Renal pelvis (tissue), 4 donors: ENCODE data around the gene DIAPH3. TPM values are rescaled to one million over a fixed set of nuclear protein-coding genes. Genes with fewer than 3 reads are reported as not detected.

Experiments
- DNase-seq: peaks from one replicate; pipeline ENCODE4 v3.0.0-alpha.2; 2013
- polyA plus RNA-seq, 3 donors: library from polyadenylated mRNA; unstranded; fragments of 120-200 nt; gene quantifications; one replicate each; pipeline ENCODE4 v1.2.1, GENCODE V29; 2013; ENCODE audit not compliant: insufficient read length in 3 of 3

DIAPH3 gene
- polyA plus RNA-seq, 3 donors: 11.5 to 12.9 (median 11.6) TPM

DNA sequence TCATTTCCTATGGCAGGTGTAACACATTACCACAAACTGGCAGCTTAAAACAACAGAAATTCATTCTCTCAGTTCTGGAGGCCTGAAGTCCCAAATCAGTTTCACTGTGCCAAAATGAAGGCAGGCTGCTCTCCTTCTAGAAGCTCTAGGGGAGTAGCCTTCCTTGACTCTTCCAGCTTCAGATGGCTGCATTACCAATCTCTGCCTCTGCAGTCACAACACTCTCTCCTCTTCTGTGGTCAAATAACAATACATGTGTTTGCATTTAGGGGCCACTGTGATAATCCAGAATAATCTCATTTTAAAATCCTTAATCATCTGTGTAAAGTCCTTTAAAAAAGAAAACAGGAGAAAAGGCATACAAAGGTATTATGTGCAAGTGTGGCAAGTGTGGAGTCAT, 7.8 kb downstream of the DIAPH3 start:
- no peak for DNase-seq

DNA sequence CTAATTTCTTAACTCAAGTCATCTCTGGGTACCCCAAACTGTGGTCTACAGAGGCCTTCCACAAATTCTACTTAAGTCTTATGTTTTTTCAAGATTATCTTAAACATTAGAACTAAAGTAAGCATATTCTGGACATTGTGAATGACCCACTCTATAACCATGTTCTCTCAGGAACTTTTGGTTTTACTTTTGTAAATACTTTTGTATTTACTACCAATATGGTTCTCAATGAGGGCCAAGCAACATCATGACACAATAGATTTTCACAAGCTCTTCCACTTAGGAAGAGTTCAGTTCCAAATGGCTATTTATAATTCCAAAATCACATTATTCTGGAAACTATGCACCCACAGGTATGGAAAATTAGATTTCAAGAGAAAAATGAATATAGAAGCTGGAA, 10.8 kb downstream of the DIAPH3 start:
- no peak for DNase-seq

DNA sequence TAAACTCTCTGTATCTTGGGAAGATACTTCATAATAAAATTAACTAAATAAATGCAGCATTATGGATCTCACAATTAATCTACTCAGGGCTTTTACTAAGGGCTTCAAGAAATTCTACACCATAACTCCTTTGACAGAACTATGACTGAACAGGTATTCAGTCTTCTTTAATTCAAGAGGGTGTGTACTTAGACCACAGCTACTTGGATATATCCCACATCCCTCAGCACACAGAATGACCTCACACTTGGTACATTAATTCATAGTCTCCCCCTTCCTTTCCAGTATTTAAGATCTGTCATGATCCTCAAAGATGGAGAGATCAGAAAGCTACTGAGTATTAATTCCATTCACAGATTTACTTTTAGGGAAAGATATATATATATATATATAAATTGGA, 11.6 kb downstream of the DIAPH3 start:
- DNase-seq: no peak

DNA sequence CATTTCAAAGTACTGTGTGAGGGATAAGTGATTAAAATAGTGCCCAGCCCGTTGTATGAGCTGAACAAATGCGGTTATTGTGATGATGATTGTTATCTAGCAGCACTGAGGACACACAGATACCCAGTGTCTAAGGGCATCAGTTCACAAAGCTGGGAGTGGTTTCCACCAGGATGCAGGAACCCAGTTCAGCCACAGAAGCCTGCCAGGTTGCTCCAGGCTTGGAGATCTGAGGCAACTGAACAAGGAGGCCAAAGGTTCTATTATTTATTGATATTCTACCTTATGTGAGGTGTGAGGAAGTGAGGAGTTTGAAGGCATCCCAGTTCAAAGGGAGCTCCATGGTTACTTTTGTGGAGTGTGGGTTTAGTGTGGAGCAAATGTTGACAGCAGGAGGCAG, 13.2 kb downstream of the DIAPH3 start:
- no peak for DNase-seq

DNA sequence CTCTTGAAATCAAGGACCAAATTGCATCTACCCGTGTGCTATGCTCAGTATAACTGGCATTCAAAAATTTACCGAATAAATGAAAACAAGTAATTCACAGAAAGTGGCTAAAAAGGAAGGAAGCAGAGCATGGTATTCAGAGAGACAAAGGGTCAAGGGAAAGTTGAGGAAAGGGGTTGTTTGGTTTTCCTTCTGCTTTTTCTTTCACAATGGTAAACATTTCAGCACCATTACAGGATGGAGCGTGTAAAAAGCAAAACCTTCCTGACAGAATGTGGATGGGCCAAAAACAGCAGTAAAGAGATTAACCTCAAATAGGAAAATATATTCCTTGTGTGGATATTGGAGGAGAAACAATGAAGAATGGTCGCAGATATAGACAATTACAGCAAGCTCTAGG, 14.8 kb downstream of the DIAPH3 start:
- no peak for DNase-seq

DNA sequence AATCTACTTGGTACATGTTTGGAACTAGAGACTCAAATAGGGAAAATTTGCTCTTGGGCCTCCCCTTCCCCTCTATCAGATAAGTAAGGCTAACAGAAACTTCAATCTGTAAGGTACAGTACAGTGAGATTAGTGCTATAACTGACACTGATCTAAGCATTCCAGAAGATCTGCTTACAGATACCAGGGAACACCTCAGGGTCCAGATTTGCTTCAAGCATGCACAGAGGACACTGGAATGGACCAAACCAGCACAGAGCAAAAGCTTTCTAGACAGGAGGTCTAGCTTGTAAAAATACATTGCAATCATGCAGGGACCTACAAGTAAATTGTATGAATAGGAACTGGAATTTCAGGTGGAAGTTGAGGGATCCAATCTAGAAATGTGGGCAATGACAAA, 16.4 kb downstream of the DIAPH3 start:
- no peak for DNase-seq

DNA sequence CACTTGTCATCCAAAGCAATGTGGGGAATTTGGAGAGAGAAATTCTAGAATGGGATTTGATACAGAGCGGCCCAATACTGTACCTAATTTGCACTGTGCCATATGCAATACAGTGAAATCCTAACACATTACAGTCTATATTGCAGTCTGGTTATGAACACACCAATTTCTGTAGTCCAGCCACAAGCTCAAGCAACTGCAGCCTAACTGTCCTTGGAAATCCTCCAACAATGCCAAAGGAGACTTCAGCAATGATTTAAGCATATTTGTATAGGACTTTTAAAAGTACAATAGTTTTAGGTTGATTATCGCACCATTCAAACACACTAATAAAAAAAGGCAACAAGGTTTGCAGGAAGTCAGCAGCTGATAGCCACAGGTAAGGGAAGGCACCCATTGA, 17.3 kb downstream of the DIAPH3 start:
- DNase-seq: no peak

DNA sequence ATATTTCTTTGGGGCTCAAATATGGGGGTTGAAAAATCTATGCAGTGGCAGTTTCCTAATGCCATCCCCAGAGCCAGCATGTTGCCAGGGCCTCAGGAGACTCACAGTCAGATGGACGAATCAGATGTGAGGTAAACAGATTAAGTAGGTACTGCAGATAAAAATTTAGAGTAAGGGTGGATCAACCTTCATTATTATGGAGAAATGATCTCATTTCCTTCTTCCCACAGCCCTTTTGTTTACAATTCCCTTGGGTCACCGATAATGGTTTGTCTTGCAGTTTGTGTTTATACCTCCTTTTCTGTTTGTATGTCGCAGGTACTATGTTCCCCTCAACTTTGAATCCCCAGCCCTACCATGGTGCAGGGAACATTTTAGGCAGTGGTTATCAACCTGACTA, 20.0 kb downstream of the DIAPH3 start:
- DNase-seq: no peak

DNA sequence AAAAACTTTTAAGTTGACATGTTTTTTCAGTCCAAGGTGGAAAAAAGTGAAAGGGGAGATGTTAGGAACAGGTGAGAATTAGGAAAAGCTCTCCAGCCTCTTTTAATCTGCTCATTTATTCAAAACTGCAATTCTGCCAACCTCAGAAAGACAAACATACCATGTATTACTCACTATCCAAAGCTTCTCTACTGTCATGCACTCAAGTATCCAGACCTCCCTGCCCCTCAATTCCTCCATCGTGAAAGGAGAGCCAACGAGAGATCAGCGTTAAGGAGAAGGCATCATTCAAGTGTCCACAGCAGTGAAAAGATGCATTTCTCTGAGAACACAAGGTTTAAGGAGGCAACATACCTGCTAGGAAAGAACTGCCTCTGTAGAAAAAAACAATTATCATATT, 24.5 kb downstream of the DIAPH3 start:
- DNase-seq: no peak

DNA sequence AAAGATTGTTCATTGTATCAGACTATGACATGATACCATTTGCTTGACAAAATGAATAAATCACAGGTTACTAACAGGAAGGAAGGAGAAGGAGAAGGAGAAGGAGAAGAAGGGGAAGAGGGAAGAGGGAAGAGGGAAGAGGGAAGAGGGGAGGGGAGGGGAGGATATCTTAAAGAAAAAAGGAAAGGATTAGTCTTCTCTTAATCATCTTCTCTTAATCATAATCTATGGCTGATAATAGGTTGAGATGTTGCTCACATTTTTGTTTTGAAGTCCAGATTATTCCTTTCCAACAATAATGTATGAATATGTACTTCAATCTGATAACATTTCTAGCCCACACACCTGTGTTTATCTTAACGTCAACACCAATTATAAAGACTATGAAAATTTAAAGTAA, 25.1 kb downstream of the DIAPH3 start:
- no peak for DNase-seq

DNA sequence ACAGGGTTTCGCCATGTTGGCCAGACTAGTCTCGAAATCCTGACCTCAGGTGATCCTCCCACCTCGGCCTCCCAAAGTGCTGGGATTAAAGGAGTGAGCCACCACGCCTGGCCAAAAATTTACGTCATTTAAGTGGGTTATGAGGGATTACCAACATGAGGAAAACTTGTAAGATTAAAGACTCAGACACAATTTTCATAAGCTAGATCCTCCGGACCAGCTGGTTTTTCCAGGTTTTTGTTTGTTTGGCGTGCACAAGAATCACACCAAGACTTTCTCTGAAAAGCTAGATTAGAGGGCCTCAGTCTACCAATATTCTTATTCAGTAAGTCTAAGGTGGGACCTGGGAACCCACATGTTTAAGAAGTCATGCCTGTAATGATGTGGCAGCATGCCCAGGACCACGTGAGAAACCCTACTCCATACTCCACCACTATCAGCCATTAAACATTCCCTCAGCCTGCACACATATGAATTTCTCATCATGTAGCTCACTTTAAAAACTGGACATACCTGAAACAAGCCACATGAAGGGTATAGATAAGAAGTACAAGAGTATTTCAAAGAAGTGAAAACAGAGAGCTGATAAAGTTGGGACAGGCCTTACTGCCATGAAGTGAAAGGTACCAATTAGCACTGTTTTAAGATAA, 25.7 kb downstream of the DIAPH3 start:
- no peak for DNase-seq

DNA sequence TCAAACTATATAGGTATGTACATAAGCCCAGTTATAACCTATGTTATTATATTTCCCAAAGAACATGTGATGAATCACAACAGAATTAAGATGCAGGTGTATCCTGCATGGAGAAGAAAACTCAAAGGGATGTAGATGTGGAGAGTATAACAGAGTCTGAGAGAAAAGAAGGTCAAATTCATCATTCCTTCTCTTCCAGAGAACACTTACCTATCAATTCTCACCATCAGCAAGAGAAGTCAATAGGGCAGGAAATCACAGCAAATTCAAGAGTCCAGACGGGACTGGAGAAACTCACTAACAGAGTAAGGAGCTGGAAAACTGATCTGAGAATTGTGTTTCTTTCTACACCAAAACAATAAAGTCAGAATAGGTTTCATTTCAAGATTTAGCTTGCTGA, 28.4 kb downstream of the DIAPH3 start:
- DNase-seq: no peak

DNA sequence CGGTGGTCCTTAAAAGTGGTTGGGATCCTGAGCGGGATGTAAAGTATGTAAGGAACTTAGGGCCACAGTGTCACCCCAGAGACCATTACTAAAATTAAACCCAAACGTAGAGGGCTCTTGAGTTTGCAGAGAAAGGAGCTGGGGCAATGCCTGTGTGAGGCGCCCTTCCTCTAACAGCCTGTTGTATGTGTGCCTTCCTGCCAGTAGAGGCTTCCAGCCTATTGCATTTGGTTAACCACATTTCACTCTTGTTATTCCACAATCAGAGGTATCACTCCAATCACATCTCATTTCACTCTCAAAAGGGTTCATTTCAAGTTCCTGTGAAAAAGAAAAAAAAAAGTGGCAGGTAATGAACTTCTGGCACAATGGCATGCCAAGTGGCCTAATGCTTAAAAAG, 29.4 kb downstream of the DIAPH3 start:
- DNase-seq: no peak

DNA sequence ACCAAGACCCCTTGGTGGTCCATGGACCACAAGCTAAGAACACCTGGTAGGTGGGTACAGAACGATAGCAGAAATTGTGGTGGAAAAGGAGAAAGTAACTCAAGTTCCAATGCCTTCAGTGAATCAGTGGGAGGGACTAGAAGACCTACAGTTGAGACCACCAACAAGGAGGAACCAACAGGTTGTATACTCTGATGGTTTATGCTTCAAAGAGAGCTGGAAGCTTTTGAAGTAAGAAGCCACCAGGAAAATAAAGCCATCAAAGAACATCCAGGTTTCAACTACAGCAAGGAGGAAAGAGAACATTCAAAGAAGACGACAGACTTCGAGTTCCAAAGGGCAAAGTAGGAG, 42.4 kb downstream of the DIAPH3 start:
- no peak for DNase-seq

DNA sequence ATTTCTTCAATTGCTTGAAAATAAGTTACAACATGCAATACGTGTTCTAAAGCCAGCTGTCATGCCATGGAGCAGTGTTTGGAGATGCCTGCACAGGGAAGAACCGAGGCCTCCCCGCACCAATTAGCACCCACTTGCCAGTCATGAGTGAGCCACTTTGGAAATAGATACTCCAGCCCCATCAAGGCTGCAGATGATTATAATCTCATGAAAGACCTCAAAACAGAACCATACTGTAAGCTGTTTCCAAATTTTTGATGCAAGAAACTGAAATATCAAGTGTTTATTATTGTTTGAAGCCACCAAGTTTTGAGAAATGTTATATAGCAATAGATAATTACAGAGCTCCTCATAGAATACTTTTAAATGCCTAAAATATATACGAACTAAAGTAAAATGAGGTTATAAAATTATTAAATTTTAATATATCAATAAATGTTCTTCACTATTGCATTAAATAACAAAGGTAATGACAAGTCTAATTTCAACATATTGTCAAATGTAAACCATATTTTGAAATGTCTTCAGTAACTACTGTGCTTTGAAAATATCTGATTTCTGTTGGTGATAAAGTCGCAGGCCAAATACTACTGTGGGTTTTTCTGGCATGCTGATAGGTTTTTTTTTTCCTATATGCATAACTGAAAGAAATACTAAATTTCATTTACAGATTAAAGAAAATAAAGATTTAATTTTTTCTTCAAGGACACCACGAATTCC, 43.0 kb downstream of the DIAPH3 start:
- DNase-seq: no peak

DNA sequence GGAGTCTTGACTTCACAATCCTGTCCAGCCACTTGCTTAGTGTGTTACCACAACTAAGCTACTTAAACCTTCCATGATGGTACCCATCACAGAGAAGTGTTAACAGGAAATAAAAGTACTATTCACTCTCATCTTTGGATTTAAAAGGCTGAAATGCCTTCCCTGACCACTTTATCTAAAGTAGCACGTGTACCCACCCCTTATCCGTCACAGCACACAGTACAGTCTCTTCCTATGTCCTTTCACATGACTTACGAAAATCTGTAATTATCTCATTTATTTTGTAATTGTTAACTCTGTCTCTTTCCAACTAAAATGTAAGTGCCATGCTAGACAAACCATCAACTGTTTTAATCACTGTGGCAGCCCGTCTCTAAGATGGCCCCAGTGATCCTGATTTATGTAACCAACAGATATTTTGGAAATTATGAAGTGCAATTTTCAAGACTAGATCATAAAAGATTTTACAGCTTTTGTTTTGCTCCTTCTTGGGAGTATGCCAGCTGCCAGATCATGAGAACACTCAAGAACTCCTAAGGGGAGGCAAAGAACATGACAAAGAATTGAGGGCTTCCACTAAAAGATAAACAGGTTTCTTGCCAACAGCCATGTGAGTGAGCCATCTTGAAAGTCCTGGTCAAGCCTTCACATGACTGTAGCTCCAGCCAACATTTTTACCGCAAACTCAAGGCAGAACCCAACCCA, 44.9 kb downstream of the DIAPH3 start:
- no peak for DNase-seq

DNA sequence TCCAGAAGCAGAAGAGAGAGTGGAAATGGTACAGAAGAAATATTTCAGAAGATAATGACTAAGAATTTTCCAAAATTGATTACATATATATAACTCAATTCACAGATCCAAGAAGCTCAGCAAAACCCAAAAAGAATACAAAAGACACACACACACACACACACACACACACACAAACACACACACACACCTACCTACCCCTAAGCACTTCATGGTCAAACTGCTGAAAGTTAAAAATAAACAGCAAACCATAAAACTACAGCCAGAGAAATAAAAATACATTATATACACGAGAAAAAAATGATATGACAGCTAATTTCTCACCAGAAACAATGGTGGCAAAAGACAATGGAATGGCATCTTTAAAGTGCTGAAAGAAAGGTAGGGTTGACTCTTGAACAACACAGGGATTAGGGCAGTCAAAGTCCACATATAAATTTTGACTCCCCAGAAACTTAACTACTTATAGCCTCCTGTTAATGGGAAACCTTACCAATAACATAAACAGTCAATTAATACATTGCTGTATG, 49.2 kb downstream of the DIAPH3 start:
- DNase-seq: no peak

DNA sequence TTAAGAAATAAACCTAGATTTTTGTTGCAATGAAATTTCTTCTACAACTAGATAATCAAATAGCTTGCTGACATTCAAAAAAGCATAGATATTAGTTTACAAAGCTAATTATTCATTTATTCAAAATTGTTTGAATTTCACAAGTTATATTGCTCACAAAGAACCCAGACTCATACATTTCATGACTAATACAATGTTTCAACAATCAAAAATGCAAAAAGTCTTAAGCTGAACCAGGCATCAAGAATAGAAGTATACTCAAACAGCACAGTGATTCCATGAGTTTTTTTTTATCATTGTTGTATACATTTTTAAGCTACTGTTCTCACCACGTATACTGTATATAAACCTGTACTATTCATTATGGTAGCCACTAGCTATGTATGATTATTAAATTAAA, 51.0 kb downstream of the DIAPH3 start:
- no peak for DNase-seq

DNA sequence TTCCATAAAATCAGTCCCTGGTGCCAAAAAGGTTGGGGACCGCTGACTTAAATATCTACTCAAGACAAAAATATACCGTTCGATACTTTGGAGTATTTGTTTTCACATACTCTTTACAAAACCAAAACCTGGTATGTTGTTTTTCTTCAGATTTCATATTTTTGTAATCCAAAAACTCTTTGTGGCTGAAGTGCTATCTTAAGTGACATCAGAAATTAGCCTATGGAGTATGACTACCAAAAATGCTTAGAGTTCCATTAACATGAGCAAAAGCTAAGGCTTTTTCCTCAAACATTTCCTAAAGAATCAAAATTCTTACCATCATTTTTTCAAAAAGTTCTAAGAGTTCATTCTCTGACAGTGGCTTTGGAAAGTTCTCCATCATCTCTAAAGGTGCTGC, 52.0 kb downstream of the DIAPH3 start:
- DNase-seq: no peak

DNA sequence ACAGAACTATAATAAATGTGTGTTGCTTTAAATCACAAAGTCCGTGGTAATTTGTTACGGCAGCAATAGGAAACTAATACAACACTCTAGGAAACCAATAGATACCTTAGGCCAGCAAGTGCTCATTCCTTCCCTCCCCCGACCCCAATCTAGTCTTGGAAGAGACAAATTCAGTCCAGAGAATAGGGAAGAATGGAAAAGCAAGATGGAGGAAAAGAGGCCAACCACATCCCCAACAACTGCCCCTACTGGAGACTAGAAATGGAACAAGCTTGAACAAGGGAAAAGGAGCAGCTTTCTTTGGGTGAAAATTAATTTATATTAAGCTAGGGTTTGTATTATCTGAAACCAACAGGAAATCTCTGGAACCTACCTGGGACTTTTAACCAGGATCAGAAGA, 54.4 kb downstream of the DIAPH3 start:
- no peak for DNase-seq

DNA sequence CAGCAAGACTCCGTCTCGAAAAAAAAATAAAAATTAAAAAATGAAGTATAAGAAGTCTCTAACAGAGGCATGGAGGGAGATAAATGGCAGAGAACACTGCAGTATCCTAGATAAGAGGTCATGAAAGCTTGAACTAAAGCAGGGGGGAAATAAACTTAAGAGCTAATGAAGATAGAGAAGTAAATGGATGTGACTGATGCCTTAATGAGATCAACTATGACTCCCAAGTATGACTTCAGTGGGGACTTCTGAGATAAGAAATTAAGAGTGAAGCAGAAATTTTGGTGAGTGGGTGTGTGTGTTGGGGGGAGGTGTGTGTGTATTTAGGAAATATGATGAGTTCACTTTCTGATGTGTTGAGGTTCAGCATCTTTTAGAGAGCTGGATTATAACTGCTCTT, 55.1 kb downstream of the DIAPH3 start:
- no peak for DNase-seq

DNA sequence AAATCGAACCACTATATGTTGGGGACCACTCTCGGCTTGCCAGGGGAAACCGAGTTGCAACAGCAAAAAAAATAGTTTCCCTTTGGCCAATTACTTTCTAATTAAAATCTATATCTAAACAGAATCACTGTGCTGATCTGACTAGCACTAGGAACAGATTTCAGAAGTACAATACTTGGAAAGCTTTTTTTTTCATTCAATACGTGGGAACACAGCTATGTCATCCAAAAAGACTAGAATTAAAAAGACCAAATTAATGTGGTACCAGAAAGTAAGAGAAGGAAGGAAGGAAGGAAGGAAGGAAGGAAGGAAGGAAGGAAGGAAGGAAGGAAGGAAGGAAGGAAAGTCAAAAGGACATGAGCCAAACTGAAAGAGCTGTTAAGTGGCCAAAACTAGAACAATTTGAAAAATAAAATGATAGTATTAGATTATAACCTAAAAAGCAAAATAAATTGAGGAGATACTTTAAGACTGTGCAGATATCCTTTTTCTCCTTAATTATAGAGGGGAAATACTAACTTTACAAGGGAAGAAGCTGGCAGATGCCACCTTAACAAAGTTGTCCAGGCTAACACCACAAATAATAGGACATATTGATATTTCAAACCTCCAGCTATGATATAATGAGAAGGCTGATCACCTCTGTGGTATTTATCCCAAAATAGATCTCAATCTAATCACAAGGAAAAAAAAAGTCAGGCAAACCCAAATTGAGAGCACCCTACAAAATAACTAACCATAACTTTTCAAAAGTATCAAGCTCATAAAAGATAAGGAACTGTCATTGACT, 63.9 kb downstream of the DIAPH3 start:
- no peak for DNase-seq
